Testis (tissue), 2 donors: ENCODE measurements around the gene DCHS2.

Experiments
- CTCF ChIP-seq, 3 experiments: fragments of 450-650 bp in 2 of 3; fragments of 200-600 bp in 1 of 3; sonication (generic) in 1 of 3; IDR thresholded peaks; one replicate each; pipeline ENCODE4 v1.5.1; 2016 to 2019; ENCODE audit warnings: antibody characterized with exemption in 3 of 3, mild to moderate bottlenecking in 2 of 3, moderate library complexity in 1 of 3
- POLR2A ChIP-seq: fragments of 450-650 bp; IDR thresholded peaks from one replicate; pipeline ENCODE4 v1.6.1; 2017; ENCODE audit warnings: antibody characterized with exemption, mild to moderate bottlenecking, moderate library complexity

GRCh38 chr4:154292589-154292988 is 199.0 kb downstream of the DCHS2 start:
- TF ChIP-seq CTCF (IDR thresholded peaks at IDR 0.05) (no peak), POLR2A (no peak)
